Glomerular endothelial cell (primary cell): ENCODE data around the gene HMOX2. TPM values are rescaled to one million over a fixed set of nuclear protein-coding genes. Genes with fewer than 3 reads are reported as not detected.

Experiments used
- DNase-seq: peaks from one replicate; pipeline ENCODE4 v3.0.0-alpha.2; 2011; ENCODE audit warnings: low read depth, low spot score; ENCODE audit errors: extremely low read depth
- total RNA-seq: library from RNA; depleted of rRNA; stranded (reverse); fragments of >200 nt; gene quantifications from 2 replicates; pipeline ENCODE4 v1.2.3, GENCODE V29; 2015

HMOX2 gene
- total RNA-seq, 1 donor from 2014 or later = 147 TPM

- no peak for DNase-seq
Measured at GRCh38 chr16:4499196-4499555, 23.0 kb downstream of the HMOX2 start.

GRCh38 chr16:4500272-4500671 lies 24.1 kb downstream of the HMOX2 start:
- DNase-seq = no peak

GRCh38 chr16:4501071-4501478 lies 24.9 kb downstream of the HMOX2 start:
- no peak for DNase-seq

GRCh38 chr16:4505356-4506147 lies 29.4 kb downstream of the HMOX2 start:
- no peak for DNase-seq

GRCh38 chr16:4506450-4506849 lies 30.3 kb downstream of the HMOX2 start:
- no peak for DNase-seq

GRCh38 chr16:4507588-4508345 lies 31.6 kb downstream of the HMOX2 start:
- no peak for DNase-seq

GRCh38 chr16:4508806-4509205 lies 32.6 kb downstream of the HMOX2 start:
- DNase-seq = no peak

- DNase-seq = no peak
Measured at GRCh38 chr16:4509420-4509819, 33.2 kb downstream of the HMOX2 start.

GRCh38 chr16:4510131-4510530 lies 33.9 kb downstream of the HMOX2 start:
- DNase-seq = no peak

- no peak for DNase-seq
Measured at GRCh38 chr16:4510747-4511426, 34.7 kb downstream of the HMOX2 start.

GRCh38 chr16:4511441-4512082 lies 35.4 kb downstream of the HMOX2 start:
- no peak for DNase-seq

- no peak for DNase-seq
Measured at GRCh38 chr16:4512473-4512872, 36.3 kb downstream of the HMOX2 start.

- DNase-seq = no peak
Measured at GRCh38 chr16:4513086-4513860, 37.1 kb downstream of the HMOX2 start.

GRCh38 chr16:4513881-4514280 lies 37.7 kb downstream of the HMOX2 start:
- no peak for DNase-seq

- no peak for DNase-seq
Measured at GRCh38 chr16:4514606-4515005, 38.4 kb downstream of the HMOX2 start.

- DNase-seq = no peak
Measured at GRCh38 chr16:4515611-4516233, 39.5 kb downstream of the HMOX2 start.

GRCh38 chr16:4517812-4518680 lies 41.8 kb downstream of the HMOX2 start:
- no peak for DNase-seq

GRCh38 chr16:4519274-4520058 lies 43.3 kb downstream of the HMOX2 start:
- no peak for DNase-seq
